Ectodermal cell (in vitro differentiated cells): ENCODE data around the gene COL11A1.
"Not testable (repeated sequence)": the region's sequence is repeated elsewhere in the genome, so short reads cannot be mapped to it uniquely, and the experiment has no call there.

ENCODE experiments used
- H3K27ac ChIP-seq: 2 replicates; pipeline ENCODE4 v1.7.0; 2013; ENCODE audit warnings: mild to moderate bottlenecking, low read depth, low read length; ENCODE audit not compliant: insufficient read depth, poor library complexity, severe bottlenecking
- H3K27me3 ChIP-seq: 2 replicates; pipeline ENCODE4 v1.7.0; 2013; ENCODE audit warnings: mild to moderate bottlenecking, low read length; ENCODE audit not compliant: insufficient read depth, control insufficient read depth, poor library complexity, severe bottlenecking
- H3K36me3 ChIP-seq: one replicate; pipeline ENCODE4 v1.7.0; 2013; ENCODE audit warnings: low read length; ENCODE audit not compliant: control insufficient read depth, insufficient read depth
- H3K4me1 ChIP-seq: one replicate; pipeline ENCODE4 v1.7.0; 2013; ENCODE audit warnings: low read length; ENCODE audit not compliant: control insufficient read depth, insufficient read depth
- H3K4me3 ChIP-seq: 2 replicates; pipeline ENCODE4 v1.7.0; 2013; ENCODE audit warnings: low read depth, low read length, control low read depth; ENCODE audit not compliant: insufficient read depth
- H3K9me3 ChIP-seq: 2 replicates; pipeline ENCODE4 v1.7.0; 2013; ENCODE audit warnings: mild to moderate bottlenecking, low read length, moderate library complexity; ENCODE audit not compliant: control insufficient read depth
- WGBS, 2 experiments: methylation state at CpG; one replicate each; pipeline ENCODE4 v1.1.7; 2013; ENCODE audit warnings: missing lambda C conversion rate in 2 of 2; 5-methylcytosine and 5-hydroxymethylcytosine counted together

Gene COL11A1

DNA sequence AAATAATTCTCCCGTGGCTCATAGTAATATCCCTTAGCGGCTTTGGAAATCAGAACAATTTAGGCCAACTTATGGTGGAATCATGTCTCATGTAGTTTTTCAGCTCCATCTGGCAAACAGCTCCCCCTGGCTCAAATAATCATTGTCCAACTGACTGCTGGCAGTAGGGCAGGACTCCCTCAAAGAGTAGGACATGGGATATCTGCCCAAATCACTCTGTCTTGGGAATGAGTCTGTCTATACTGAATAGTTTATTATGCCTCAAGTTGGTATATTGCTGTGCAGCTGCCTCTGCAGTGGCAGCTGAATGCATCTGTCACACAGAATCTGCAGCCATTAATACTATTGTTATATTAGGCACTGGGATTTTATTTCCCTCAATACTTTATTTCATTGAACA, 255.7 kb downstream of the COL11A1 start:
- 93 to 100% methylated on average over 2 of the region's 2 CpGs for WGBS, 2 experiments
- Histone ChIP-seq H3K4me3 (no peak overlapping the region), H3K27ac (no peak overlapping the region), H3K27me3 (no peaks in the 10 kb centered on the region), H3K4me1 (no peaks in the 10 kb centered on the region), H3K9me3 (no peaks in the 10 kb centered on the region), H3K36me3 (no peaks in the 10 kb centered on the region)

- Histone ChIP-seq H3K36me3 (no peaks in the 10 kb centered on the region), H3K27me3 (no peaks in the 10 kb centered on the region), H3K4me1 (no peaks in the 10 kb centered on the region), H3K27ac (no peak overlapping the region), H3K4me3 (no peak overlapping the region), H3K9me3 (no peaks in the 10 kb centered on the region)
- WGBS, 2 experiments = 95% methylated on average over 3 of the region's 3 CpGs
These were observed 256.7 kb downstream of the COL11A1 start for GRCh38 chr1:102851616-102852015.

GRCh38 chr1:102842606-102843005, 265.7 kb downstream of the COL11A1 start:
- H3K4me1 ChIP-seq = no peaks in the 10 kb centered on the region
- WGBS, 2 experiments = 71 to 78% methylated on average over 3 of the region's 3 CpGs
- no peaks in the 10 kb centered on the region for H3K9me3 ChIP-seq
- H3K27ac ChIP-seq = no peak overlapping the region
- no peaks in the 10 kb centered on the region for H3K27me3 ChIP-seq
- no peaks in the 10 kb centered on the region for H3K36me3 ChIP-seq
- no peak overlapping the region for H3K4me3 ChIP-seq

DNA sequence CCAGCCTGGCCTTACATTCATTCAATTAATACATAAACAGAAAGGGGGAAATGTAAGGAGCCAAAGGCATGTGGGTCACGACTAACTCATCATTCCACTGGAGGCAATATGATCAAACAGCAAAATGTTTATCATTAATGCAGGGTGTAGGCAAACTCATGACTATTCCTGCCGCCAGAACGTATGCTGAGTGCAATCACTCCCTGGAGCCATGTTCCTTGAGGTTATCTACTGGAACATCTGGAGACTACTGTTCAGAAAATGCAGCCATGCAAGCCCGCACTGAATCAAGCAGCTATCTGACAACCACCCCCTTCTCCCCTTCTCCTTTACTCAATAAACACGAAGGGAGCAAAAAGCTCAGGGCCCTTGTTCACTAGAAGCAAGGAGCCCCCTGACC, 267.6 kb downstream of the COL11A1 start:
- H3K36me3 ChIP-seq = no peaks in the 10 kb centered on the region
- H3K4me1 ChIP-seq = no peaks in the 10 kb centered on the region
- no peak overlapping the region for H3K4me3 ChIP-seq
- no peak overlapping the region for H3K27ac ChIP-seq
- no peaks in the 10 kb centered on the region for H3K9me3 ChIP-seq
- WGBS, 2 experiments = 88 to 96% methylated on average over 5 of the region's 5 CpGs
- no peaks in the 10 kb centered on the region for H3K27me3 ChIP-seq

DNA sequence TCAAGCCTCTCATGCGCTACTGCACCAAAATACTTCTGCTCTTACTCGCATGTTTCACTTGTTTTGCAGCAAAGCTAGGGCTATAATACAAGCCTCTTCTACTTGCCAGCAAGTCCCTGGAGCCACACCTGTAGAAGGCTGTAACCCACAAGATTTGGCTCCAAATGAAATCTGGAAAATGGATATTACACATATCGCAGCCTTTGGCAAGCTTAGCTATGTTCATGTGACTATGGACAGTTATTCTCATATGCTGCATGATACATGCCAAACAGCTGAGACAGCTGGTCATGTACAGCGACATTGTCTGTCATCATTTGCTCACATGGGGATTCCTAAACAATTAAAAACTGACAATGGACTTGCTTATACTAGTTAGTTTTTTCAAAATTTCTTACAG, 270.3 kb downstream of the COL11A1 start:
- Histone ChIP-seq H3K27me3 (no peaks in the 10 kb centered on the region), H3K9me3 (no peaks in the 10 kb centered on the region), H3K4me3 (no peak overlapping the region), H3K27ac (no peak overlapping the region), H3K36me3 (no peaks in the 10 kb centered on the region), H3K4me1 (no peaks in the 10 kb centered on the region)
- 96 to 97% methylated on average over 4 of the region's 4 CpGs for WGBS, 2 experiments

DNA sequence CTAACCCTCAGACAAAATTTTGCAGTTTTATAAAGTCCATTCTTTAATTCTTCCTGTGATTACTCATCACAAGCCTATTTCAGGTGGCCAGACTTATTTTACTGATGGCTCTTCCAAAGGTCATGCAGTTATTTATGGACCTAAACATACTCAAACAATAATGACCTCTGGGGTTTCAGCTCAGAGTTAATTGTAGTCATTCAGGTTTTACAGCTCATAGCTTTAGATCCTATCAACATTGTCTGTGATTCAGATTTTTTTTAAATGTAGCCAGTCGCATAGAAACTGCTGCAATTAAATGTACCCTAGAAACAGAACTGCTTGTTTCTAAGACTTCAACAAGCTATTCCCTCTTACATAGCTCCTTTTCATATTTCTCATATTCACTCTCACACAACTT, 270.8 kb downstream of the COL11A1 start:
- no peaks in the 10 kb centered on the region for H3K36me3 ChIP-seq
- H3K4me3 ChIP-seq = no peak overlapping the region
- H3K27me3 ChIP-seq = no peaks in the 10 kb centered on the region
- WGBS, 2 experiments = 80 to 97% methylated on average over 1 of the region's 1 CpG
- no peak overlapping the region for H3K27ac ChIP-seq
- H3K4me1 ChIP-seq = no peaks in the 10 kb centered on the region
- H3K9me3 ChIP-seq = no peaks in the 10 kb centered on the region

DNA sequence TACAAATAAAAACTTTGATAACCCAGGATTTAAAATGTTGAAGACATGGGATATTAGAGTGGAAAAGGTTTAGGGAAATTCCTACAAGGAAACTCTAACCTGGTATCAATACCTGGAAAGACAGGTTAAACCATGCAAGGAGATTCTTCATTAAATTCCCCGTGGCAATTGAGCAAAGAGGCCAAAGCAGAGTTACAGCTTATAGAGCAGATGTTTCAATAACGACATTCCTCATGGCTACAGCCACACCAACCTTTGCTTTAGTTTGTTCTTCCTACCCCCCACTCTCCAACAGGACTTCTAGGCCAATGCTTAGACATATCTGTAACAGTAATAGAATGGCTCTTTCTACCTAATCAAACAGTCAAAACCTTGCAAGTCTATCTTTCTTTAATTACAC, 271.3 kb downstream of the COL11A1 start:
- no peaks in the 10 kb centered on the region for H3K4me1 ChIP-seq
- H3K9me3 ChIP-seq = no peaks in the 10 kb centered on the region
- 96 to 97% methylated on average over 2 of the region's 2 CpGs for WGBS, 2 experiments
- H3K4me3 ChIP-seq = no peak overlapping the region
- no peaks in the 10 kb centered on the region for H3K36me3 ChIP-seq
- no peak overlapping the region for H3K27ac ChIP-seq
- H3K27me3 ChIP-seq = no peaks in the 10 kb centered on the region

GRCh38 chr1:102834688-102835320, 273.5 kb downstream of the COL11A1 start:
- H3K27ac ChIP-seq = no peak overlapping the region
- 93 to 94% methylated on average over 1 of the region's 1 CpG for WGBS, 2 experiments
- H3K27me3 ChIP-seq = no peaks in the 10 kb centered on the region
- H3K9me3 ChIP-seq = no peaks in the 10 kb centered on the region
- no peaks in the 10 kb centered on the region for H3K36me3 ChIP-seq
- no peak overlapping the region for H3K4me3 ChIP-seq
- no peaks in the 10 kb centered on the region for H3K4me1 ChIP-seq

DNA sequence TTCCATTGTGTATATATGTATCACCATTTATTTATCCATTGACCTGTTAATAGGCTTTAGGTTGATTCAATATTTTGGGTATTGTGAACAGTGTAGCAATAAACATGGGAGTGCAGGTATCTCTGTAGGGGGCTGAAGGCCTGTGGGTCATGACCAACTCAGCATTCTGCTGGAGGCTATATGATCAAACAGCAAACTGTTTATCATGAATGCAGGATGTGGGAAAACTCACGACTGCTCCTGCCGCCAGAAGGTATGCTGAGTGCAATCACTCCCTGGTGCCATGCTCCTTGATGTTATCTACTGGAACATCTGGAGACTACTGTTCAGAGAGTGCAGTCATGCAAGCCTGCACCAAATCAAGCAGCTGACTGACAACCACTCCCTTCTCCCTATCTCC, 275.2 kb downstream of the COL11A1 start:
- H3K27me3 ChIP-seq = no peaks in the 10 kb centered on the region
- 93 to 96% methylated on average over 2 of the region's 2 CpGs for WGBS, 2 experiments
- H3K4me1 ChIP-seq = no peaks in the 10 kb centered on the region
- H3K36me3 ChIP-seq = no peaks in the 10 kb centered on the region
- no peak overlapping the region for H3K27ac ChIP-seq
- H3K4me3 ChIP-seq = no peak overlapping the region
- no peaks in the 10 kb centered on the region for H3K9me3 ChIP-seq

DNA sequence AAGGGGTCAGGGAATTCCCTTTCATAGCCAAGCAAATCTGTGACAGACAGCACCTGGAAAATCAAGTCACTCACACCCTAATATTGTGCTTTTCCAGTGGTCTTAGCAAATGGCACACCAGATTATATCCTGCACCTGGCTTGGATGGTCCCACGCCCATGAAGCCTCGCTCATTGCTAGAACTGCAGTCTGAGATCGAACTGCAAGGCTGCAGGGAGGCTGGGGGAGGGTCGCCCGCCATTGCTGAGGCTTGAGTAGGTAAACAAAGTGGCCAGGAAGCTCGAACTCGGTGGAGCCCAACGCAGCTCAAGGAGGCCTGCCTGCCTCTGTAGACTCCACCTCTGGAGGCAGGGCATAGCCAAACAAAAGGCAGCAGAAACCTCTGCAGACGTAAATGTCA, 281.6 kb downstream of the COL11A1 start:
- not testable (repeated sequence) for H3K27ac ChIP-seq, H3K4me3 ChIP-seq, H3K9me3 ChIP-seq, H3K36me3 ChIP-seq, H3K4me1 ChIP-seq, H3K27me3 ChIP-seq
- 89 to 92% methylated on average over 9 of the region's 9 CpGs for WGBS, 2 experiments
